ENCODE results near the gene ZNF502.

The ZNF502 gene

DNA sequence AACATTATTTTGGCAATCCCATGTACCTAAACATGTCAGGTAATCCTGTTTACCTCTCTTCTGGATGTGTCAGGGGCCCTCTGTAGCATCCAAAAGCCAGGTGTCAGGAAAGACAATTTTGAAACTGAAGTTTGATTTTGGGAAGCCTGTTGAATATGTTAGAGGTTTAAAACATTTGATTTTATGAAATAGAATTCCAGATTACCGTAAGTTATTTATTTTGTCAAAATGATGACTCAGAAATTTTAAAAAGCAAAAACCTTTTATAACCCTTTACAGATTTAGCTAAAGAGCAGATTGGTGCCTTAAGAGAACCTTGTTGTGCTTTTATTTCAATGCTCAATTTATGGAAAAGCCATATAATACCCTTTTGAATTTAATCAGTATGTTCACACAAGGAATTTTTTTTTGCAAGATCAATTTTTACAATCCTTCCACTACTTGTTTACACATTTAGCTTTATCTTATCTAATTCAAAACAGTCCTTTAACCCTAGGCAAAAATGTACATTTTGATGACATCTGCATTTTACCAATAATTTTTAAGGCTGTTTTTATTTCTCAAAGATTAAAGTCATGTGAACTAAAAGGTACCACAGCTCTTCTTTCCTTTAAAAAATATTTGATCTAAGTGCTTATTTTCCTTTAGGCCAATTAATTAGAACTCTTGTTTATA lies 59.1 kb downstream of the ZNF502 start:
- no peak for DNase-seq

- DNase-seq: no peak
Measured at GRCh38 chr3:44772099-44772442, 59.6 kb downstream of the ZNF502 start.

Data from GF-D8 (cell line).